A549 treated with Mapracorat at 1 μM for 4 hours (cell line): Measurements from ENCODE around the gene OR6A2. TPM values are rescaled to one million over a fixed set of nuclear protein-coding genes. Genes with fewer than 3 reads are reported as not detected.

Source experiments
- total RNA-seq: library from RNA; stranded (reverse); fragments of 200-300 nt; extraction: Qiagen RNA extraction; gene quantifications from 5 replicates; pipeline ENCODE4 v1.2.3, GENCODE V29; 2022

Gene OR6A2
- total RNA-seq: not detected in 5 replicates

GRCh38 chr11:6799402-6799801 is at the start of gene OR6A2:
Gene OR6A2, minus strand, starts transcription at chr11:6799689. Its CDS starts 3,981 bp downstream, at chr11:6795708.

DNA sequence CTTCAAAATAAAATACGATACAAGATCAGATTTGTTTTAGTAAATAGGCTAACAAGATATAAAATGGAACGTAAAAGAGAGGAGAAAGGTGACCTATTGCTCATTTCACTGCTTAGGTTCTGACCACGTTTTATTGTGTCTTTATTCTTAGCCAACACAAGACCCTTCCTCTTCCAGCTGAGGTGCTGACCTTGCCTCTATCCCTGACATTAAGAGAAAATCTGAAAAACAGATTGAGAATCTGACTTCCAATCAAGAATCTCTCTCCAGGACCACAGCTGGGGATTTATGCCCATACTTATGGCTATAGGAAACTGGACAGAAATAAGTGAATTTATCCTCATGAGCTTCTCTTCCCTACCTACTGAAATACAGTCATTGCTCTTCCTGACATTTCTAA is 45.9 kb upstream of the OR6A2 start, which contains the start of gene OR10A5:
TSS of gene OR10A5 (plus strand) at position 301 of the 400 bp plus-strand sequence. CDS start at position 301, 0 bp downstream.

DNA sequence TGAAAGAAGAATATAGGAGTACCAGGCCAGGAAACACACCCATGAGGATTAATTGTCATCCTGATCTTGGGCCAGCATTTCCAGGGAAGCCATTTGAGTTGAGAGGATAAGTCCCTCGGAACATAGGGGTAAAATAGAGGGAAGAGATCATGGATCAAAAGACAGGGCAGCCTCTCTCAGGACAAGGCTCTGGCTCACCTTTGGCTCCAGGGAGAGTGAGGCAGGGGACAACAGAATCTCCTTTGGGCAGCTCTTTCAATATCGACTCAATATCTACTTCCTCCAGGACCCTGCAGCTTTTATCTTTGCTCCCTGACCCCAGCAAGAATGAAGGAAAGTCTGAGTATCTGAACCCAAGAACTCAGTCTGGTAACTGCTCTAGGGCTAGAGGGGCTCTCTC is 16.8 kb downstream of the OR6A2 start, which contains the start of gene OR2AG1:
TSS of gene OR2AG1 (plus strand) at position 301 of the 400 bp plus-strand sequence. CDS start 2,018 bp downstream, outside the sequence.

DNA sequence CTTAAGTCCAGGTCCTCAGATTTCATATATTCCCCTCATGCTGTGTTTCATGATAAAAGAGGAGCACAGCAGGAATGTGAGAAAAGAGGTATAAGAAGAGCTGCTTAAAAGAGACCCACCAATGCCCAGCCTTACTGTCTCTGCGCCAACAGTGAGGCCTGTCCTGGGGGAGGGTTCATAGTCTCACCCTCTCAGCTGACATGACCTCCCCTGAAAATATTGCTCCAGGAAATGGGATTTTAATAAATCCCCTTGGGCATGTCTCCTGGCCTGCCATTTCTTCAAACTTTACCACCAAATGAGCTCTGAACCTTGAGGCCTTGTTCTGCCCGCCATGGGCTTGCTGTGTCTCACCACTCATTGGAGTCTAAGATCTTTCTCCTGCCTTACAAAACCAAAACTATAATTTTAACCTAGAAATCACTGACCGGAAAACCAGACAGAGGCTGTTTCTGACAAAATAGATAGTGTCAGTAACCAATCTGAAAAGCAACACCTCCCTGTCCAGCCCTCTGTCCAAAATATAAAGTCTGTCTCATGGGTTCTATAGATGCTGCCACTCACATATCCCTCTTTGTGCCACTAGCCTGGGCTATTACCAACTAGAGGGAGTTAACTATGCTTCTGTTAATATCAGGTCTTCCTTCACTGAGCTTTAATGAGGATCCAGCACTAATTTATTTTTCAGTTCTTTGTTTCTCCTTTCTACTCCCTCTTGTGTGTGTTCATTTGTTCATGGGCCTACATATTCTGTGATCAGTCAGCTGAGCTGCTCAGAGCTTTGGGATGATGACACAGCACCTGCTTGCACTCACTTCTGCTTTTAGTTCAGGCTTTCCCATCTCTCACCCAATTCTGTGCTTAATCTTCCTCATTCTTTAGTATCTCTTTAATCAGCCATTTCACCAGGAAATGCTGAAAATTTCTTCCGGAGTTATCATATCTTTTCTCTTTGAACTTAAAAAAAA is 27.3 kb downstream of the OR6A2 start, which contains the start of gene OR2AG2:
TSS of gene OR2AG2 (minus strand) at position 51 of the 968 bp plus-strand sequence. CDS start 3,019 bp downstream, outside the sequence.

Other genes starting within 250 kb of the OR6A2 start
- gene RRP8, start 196.1 kb downstream of the OR6A2 start, total RNA-seq: 28.7 to 36.9 TPM (median 31.5 TPM) in 5 replicates
- gene ILK, start 195.9 kb downstream of the OR6A2 start, total RNA-seq: 106 to 120 TPM (median 115 TPM) in 5 replicates
- 205 to 228 TPM (median 219 TPM) in 5 replicates for gene TAF10, start 187.5 kb downstream of the OR6A2 start, total RNA-seq
- gene TPP1, start 180.3 kb downstream of the OR6A2 start, total RNA-seq: 40.1 to 48.0 TPM (median 45.5 TPM) in 5 replicates
- 0.06 to 0.12 TPM (median 0.10 TPM) in 5 replicates for gene DCHS1, start 143.9 kb downstream of the OR6A2 start, total RNA-seq
- 86.2 to 114 TPM (median 99.7 TPM) in 5 replicates for gene MRPL17, start 116.3 kb downstream of the OR6A2 start, total RNA-seq
- gene OR2AG2, start 27.7 kb downstream of the OR6A2 start, total RNA-seq: 0.03 TPM in 1 of 5 replicates, not detected in the others
- gene OR2AG1, start 16.7 kb downstream of the OR6A2 start, total RNA-seq: not detected in 5 replicates
- not detected in 5 replicates for gene OR10A5, start 46.0 kb upstream of the OR6A2 start, total RNA-seq
- gene OR10A2, start 63.4 kb upstream of the OR6A2 start, total RNA-seq: not detected in 5 replicates
- gene OR10A4, start 76.9 kb upstream of the OR6A2 start, total RNA-seq: not detected in 5 replicates
- not detected in 5 replicates for gene OR2D2, start 92.8 kb upstream of the OR6A2 start, total RNA-seq
- not detected in 5 replicates for gene OR2D3, start 121.3 kb upstream of the OR6A2 start, total RNA-seq
- gene ZNF215, start 126.7 kb upstream of the OR6A2 start, total RNA-seq: 0.82 to 1.2 TPM (median 0.95 TPM) in 5 replicates
- gene ZNF214, start 220.7 kb upstream of the OR6A2 start, total RNA-seq: 0.56 to 0.98 TPM (median 0.79 TPM) in 5 replicates
- gene NLRP14, start 220.8 kb upstream of the OR6A2 start, total RNA-seq: not detected in 5 replicates